ENCODE measurements around the gene CARD19. TPM values are rescaled to one million over a fixed set of nuclear protein-coding genes. Genes with fewer than 3 reads are reported as not detected.

CARD19 gene
- polyA plus RNA-seq, 1 experiment, result 25.2 TPM

- Histone ChIP-seq H3K4me3 (ENCODE audit: low read depth, low read length) (no peak overlapping the region), H3K9me3 (ENCODE audit: control insufficient read depth, insufficient read depth, low read length) (peaks cover 4% of the 10 kb centered on the region; the same call in 1 of the 2 replicates), H3K27ac (ENCODE audit: low read depth, low read length) (no peak overlapping the region), H3K27me3 (ENCODE audit: control insufficient read depth, insufficient read depth, low read length) (no peaks in the 10 kb centered on the region)
- ChIA-PET POLR2A (no interaction called here), CTCF (no interaction called here)
- TF ChIP-seq, protein P1, sequence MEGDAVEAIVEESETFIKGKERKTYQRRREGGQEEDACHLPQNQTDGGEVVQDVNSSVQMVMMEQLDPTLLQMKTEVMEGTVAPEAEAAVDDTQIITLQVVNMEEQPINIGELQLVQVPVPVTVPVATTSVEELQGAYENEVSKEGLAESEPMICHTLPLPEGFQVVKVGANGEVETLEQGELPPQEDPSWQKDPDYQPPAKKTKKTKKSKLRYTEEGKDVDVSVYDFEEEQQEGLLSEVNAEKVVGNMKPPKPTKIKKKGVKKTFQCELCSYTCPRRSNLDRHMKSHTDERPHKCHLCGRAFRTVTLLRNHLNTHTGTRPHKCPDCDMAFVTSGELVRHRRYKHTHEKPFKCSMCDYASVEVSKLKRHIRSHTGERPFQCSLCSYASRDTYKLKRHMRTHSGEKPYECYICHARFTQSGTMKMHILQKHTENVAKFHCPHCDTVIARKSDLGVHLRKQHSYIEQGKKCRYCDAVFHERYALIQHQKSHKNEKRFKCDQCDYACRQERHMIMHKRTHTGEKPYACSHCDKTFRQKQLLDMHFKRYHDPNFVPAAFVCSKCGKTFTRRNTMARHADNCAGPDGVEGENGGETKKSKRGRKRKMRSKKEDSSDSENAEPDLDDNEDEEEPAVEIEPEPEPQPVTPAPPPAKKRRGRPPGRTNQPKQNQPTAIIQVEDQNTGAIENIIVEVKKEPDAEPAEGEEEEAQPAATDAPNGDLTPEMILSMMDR (IDR thresholded peaks at IDR 0.05; ENCODE audit: low read depth, low read length), result no peak
- DNase-seq (ENCODE audit: low read depth, low spot score), result no peak
Measured at GRCh38 chr9:93079371-93079770, 16.6 kb upstream of the CARD19 start.

GRCh38 chr9:93080406-93080805 is 15.6 kb upstream of the CARD19 start:
- TF ChIP-seq, protein P1 (IDR thresholded peaks at IDR 0.05; ENCODE audit: low read depth, low read length), result no peak
- no peaks in the 10 kb centered on the region for H3K27me3 ChIP-seq (ENCODE audit: control insufficient read depth, insufficient read depth, low read length)
- no peak overlapping the region for H3K27ac ChIP-seq (ENCODE audit: low read depth, low read length)
- no peak overlapping the region for H3K4me3 ChIP-seq (ENCODE audit: low read depth, low read length)
- no peak for DNase-seq (ENCODE audit: low read depth, low spot score)
- H3K9me3 ChIP-seq (ENCODE audit: control insufficient read depth, insufficient read depth, low read length), result peaks cover 4% of the 10 kb centered on the region; the same call in 1 of the 2 replicates
- ChIA-PET CTCF (no interaction called here), POLR2A (no interaction called here)

GRCh38 chr9:93081081-93081529 is 14.9 kb upstream of the CARD19 start:
- Histone ChIP-seq H3K27me3 (ENCODE audit: control insufficient read depth, insufficient read depth, low read length) (no peaks in the 10 kb centered on the region), H3K9me3 (ENCODE audit: control insufficient read depth, insufficient read depth, low read length) (peaks cover 9% of the 10 kb centered on the region; the same call in 1 of the 2 replicates), H3K27ac (ENCODE audit: low read depth, low read length) (no peak overlapping the region), H3K4me3 (ENCODE audit: low read depth, low read length) (no peak overlapping the region)
- CTCF ChIA-PET, result interaction anchor here (1.0 kb wide), 1 partner anchor 28 kb away, joined by 6 read pairs; no protein-coding TSS in a partner anchor
- TF ChIP-seq, protein P1 (IDR thresholded peaks at IDR 0.05; ENCODE audit: low read depth, low read length), result no peak
- no peak for DNase-seq (ENCODE audit: low read depth, low spot score)
- POLR2A ChIA-PET, result no interaction called here

GRCh38 chr9:93081931-93082330 is 14.1 kb upstream of the CARD19 start:
- Histone ChIP-seq H3K27me3 (ENCODE audit: control insufficient read depth, insufficient read depth, low read length) (no peaks in the 10 kb centered on the region), H3K4me3 (ENCODE audit: low read depth, low read length) (no peak overlapping the region), H3K27ac (ENCODE audit: low read depth, low read length) (peak overlapping the region; percentile 81), H3K9me3 (ENCODE audit: control insufficient read depth, insufficient read depth, low read length) (peaks cover 9% of the 10 kb centered on the region; the same call in 1 of the 2 replicates)
- ChIA-PET POLR2A (interaction anchor here (0.7 kb wide), 1 partner anchor 349 kb away, joined by 9 read pairs; no protein-coding TSS in a partner anchor), CTCF (no interaction called here)
- peak; percentile 63 for DNase-seq (ENCODE audit: low read depth, low spot score)
- TF ChIP-seq, protein P1 (IDR thresholded peaks at IDR 0.05; ENCODE audit: low read depth, low read length), result no peak

DNA sequence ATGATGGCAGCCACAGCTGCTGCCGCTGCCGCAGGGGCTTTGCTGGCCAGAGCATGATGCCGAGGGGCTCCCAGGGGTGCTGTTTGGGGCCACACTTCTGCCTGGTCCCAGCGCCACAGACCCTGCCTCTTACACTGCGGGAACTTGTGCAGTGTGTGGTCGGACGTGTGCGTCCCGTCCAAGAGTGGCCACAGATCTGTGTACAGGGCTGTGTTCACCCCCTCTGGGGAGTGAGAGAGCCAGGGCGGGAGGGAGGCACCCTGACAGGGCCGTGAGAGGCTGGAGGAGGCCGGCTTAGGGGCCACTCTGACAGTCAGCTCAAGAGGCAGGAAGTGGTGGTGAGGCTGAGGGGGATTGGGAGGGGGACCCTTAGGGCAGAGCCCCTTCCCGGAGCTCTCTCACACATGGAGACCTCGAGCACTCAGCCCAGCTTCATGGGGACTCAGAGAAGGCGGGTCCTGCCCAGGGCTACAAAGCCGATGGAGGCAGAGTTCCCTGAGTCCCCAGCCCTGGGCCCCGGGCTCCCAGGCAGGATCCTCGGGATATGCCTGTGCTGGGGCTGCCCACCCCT is 13.1 kb upstream of the CARD19 start:
- H3K27ac ChIP-seq (ENCODE audit: low read depth, low read length), result no peak overlapping the region
- no peak for DNase-seq (ENCODE audit: low read depth, low spot score)
- H3K4me3 ChIP-seq (ENCODE audit: low read depth, low read length), result no peak overlapping the region
- no peaks in the 10 kb centered on the region for H3K27me3 ChIP-seq (ENCODE audit: control insufficient read depth, insufficient read depth, low read length)
- H3K9me3 ChIP-seq (ENCODE audit: control insufficient read depth, insufficient read depth, low read length), result peaks cover 15% of the 10 kb centered on the region
- TF ChIP-seq, protein P1 (IDR thresholded peaks at IDR 0.05; ENCODE audit: low read depth, low read length), result no peak
- ChIA-PET POLR2A (no interaction called here), CTCF (no interaction called here)
